ENCODE results near the gene ZNHIT2. TPM values are rescaled to one million over a fixed set of nuclear protein-coding genes. Genes with fewer than 3 reads are reported as not detected.
A peak's percentile ranks its signal among the peaks of the same experiment; 100 is the strongest.

ZNHIT2 gene
- total and polyA plus RNA-seq, 2 experiments from 2014 or later, result 31.8 to 32.8 TPM

GRCh38 chr11:65141896-65142494 lies 24.5 kb upstream of the ZNHIT2 start:
- no peaks in the 10 kb centered on the region for H3K9me3 ChIP-seq (ENCODE audit: low read depth)
- H3K4me1 ChIP-seq (ENCODE audit: low read depth), result no peaks in the 10 kb centered on the region
- peaks cover 22% of the 10 kb centered on the region for H3K27me3 ChIP-seq
- H3K4me3 ChIP-seq, result no peak overlapping the region
- H3K36me3 ChIP-seq, result no peaks in the 10 kb centered on the region
- no peak overlapping the region for H3K27ac ChIP-seq
- DNase-seq (ENCODE audit: low read depth in 1 of 2, low spot score in 1 of 2), result no peak
- no peak for TF ChIP-seq CTCF (IDR thresholded peaks at IDR 0.05; ENCODE audit: low read depth, low read length)

GRCh38 chr11:65136515-65137096 lies 19.1 kb upstream of the ZNHIT2 start:
- Histone ChIP-seq H3K27me3 (peaks cover 17% of the 10 kb centered on the region), H3K36me3 (peaks cover 3% of the 10 kb centered on the region), H3K4me1 (ENCODE audit: low read depth) (peaks cover 12% of the 10 kb centered on the region), H3K27ac (no peak overlapping the region), H3K4me3 (no peak overlapping the region), H3K9me3 (ENCODE audit: low read depth) (no peaks in the 10 kb centered on the region)
- no peak for TF ChIP-seq CTCF (IDR thresholded peaks at IDR 0.05; ENCODE audit: low read depth, low read length)
- no peak for DNase-seq (ENCODE audit: low read depth in 1 of 2, low spot score in 1 of 2)

GRCh38 chr11:65135633-65136145 lies 18.2 kb upstream of the ZNHIT2 start:
- Histone ChIP-seq H3K27ac (peak overlapping the region; percentile 98), H3K27me3 (peaks cover 7% of the 10 kb centered on the region)

GRCh38 chr11:65134952-65135632 lies 17.6 kb upstream of the ZNHIT2 start:
- no peaks in the 10 kb centered on the region for H3K9me3 ChIP-seq (ENCODE audit: low read depth)
- H3K4me1 ChIP-seq (ENCODE audit: low read depth), result peaks cover 12% of the 10 kb centered on the region
- peaks cover 1% of the 10 kb centered on the region for H3K27me3 ChIP-seq
- peak overlapping the region; percentile 82 for H3K4me3 ChIP-seq
- H3K36me3 ChIP-seq, result peaks cover 13% of the 10 kb centered on the region
- DNase-seq (ENCODE audit: low read depth in 1 of 2, low spot score in 1 of 2), result peak; percentile 96 to 97
- H3K27ac ChIP-seq, result peak overlapping the region; percentile 98
- no peak for TF ChIP-seq CTCF (IDR thresholded peaks at IDR 0.05; ENCODE audit: low read depth, low read length)

More at GRCh38 chr11:65135633-65136145, 18.2 kb upstream of the ZNHIT2 start:
- TF ChIP-seq CTCF (IDR thresholded peaks at IDR 0.05; ENCODE audit: low read depth, low read length), result no peak
- no peak for DNase-seq (ENCODE audit: low read depth in 1 of 2, low spot score in 1 of 2)
- Histone ChIP-seq H3K9me3 (ENCODE audit: low read depth) (no peaks in the 10 kb centered on the region), H3K4me3 (peak overlapping the region; percentile 82), H3K4me1 (ENCODE audit: low read depth) (peaks cover 12% of the 10 kb centered on the region), H3K36me3 (peaks cover 7% of the 10 kb centered on the region)

- H3K9me3 ChIP-seq (ENCODE audit: low read depth), result no peaks in the 10 kb centered on the region
- H3K4me1 ChIP-seq (ENCODE audit: low read depth), result peaks cover 12% of the 10 kb centered on the region
- H3K36me3 ChIP-seq, result peaks cover 17% of the 10 kb centered on the region
- peak within 1 kb of the TSS; percentile 82 for H3K4me3 ChIP-seq
- no peaks in the 10 kb centered on the region for H3K27me3 ChIP-seq
- DNase-seq (ENCODE audit: low read depth in 1 of 2, low spot score in 1 of 2), result peak; percentile 90 to 93
- H3K27ac ChIP-seq, result peak within 1 kb of the TSS; percentile 98
- no peak for TF ChIP-seq CTCF (IDR thresholded peaks at IDR 0.05; ENCODE audit: low read depth, low read length)
Measured at GRCh38 chr11:65134240-65134951, 16.9 kb upstream of the ZNHIT2 start, which contains the start of gene SYVN1. Gene SYVN1 (minus strand): TSS chr11:65134519. CDS start chr11:65133601, 918 bp downstream.
